Vagina (tissue), 2 donors: Measurements from ENCODE around the gene VPS8. TPM values are rescaled to one million over a fixed set of nuclear protein-coding genes. Genes with fewer than 3 reads are reported as not detected.

Experiments
- DNase-seq, 2 donors: peaks; one replicate each; pipeline ENCODE4 v3.0.0-alpha.2; 2017; ENCODE audit errors: extremely low spot score in 2 of 2
- H3K27ac ChIP-seq: fragments of 200-600 bp; sonication (generic); one replicate; pipeline ENCODE4 v1.5.1; 2019
- H3K27me3 ChIP-seq: fragments of 200-600 bp; sonication (generic); one replicate; pipeline ENCODE4 v1.5.1; 2019
- H3K36me3 ChIP-seq, 2 donors: fragments of 200-600 bp; sonication (generic); one replicate each; pipeline ENCODE4 v1.5.1; 2017 to 2019
- H3K4me1 ChIP-seq: fragments of 200-600 bp; sonication (generic); one replicate; pipeline ENCODE4 v1.5.1; 2019
- H3K4me3 ChIP-seq, 2 donors: fragments of 200-600 bp; sonication (generic); 1 replicate in 1 of 2; 2 replicates in 1 of 2; pipeline ENCODE4 v1.5.1; 2016 to 2019
- H3K9me3 ChIP-seq: fragments of 200-600 bp; sonication (generic); one replicate; pipeline ENCODE4 v1.5.1; 2019
- CTCF ChIP-seq, 3 experiments: fragments of 450-650 bp in 2 of 3; fragments of 200-600 bp in 1 of 3; sonication (generic) in 1 of 3; IDR thresholded peaks; one replicate each; pipeline ENCODE4 v1.5.1; 2017 to 2019; ENCODE audit warnings: antibody characterized with exemption in 3 of 3, mild to moderate bottlenecking in 2 of 3, moderate library complexity in 2 of 3
- POLR2A ChIP-seq, 2 donors: fragments of 450-650 bp; IDR thresholded peaks; one replicate each; pipeline ENCODE4 v1.6.1; 2017; ENCODE audit warnings: antibody characterized with exemption in 2 of 2, mild to moderate bottlenecking in 2 of 2, moderate library complexity in 2 of 2
- POLR2AphosphoS5 ChIP-seq, 2 donors: sonication (generic); formaldehyde crosslinking; IDR thresholded peaks; one replicate each; pipeline ENCODE4 v1.9.0; 2017; ENCODE audit warnings: antibody characterized with exemption in 2 of 2, mild to moderate bottlenecking in 2 of 2, low read depth in 1 of 2; ENCODE audit not compliant: insufficient read depth in 1 of 2
- intact Hi-C: fragments of 100-400 bp; cut with DNase I; formaldehyde crosslinking; loops from one replicate; pipeline ENCODE4 v1.15.1; 2023
- total RNA-seq: library from RNA; depleted of rRNA; stranded (reverse); fragments of >200 nt; gene quantifications from one replicate; pipeline ENCODE4 v1.2.3, GENCODE V29; 2016

The VPS8 gene
- total RNA-seq, 1 donor from 2014 or later = 52.3 TPM

- no peaks in the 10 kb centered on the region for H3K4me1 ChIP-seq
- no peaks in the 10 kb centered on the region for H3K36me3 ChIP-seq
- intact Hi-C loops = loop anchor here (5.0 kb wide), 1 partner anchor 60 kb away; no protein-coding TSS in a partner anchor
- no peak for TF ChIP-seq POLR2A (IDR thresholded peaks at IDR 0.05)
- peak; percentile 75 to 98 (median 97) for TF ChIP-seq CTCF (IDR thresholded peaks at IDR 0.05)
- TF ChIP-seq POLR2AphosphoS5 (IDR thresholded peaks at IDR 0.05; ENCODE audit: insufficient read depth in 1 of 2, low read depth in 1 of 2) = peak in 1 of 2 donors; percentile 75
- no peak overlapping the region for H3K4me3 ChIP-seq
- H3K27me3 ChIP-seq = no peaks in the 10 kb centered on the region
- H3K27ac ChIP-seq = no peak overlapping the region
- DNase-seq = peak in 1 of 2 donors; percentile 95
- H3K9me3 ChIP-seq = no peaks in the 10 kb centered on the region
Measured at GRCh38 chr3:184777566-184778356, 34.2 kb upstream of the VPS8 start.

- intact Hi-C loops = loop anchor here (5.0 kb wide), 1 partner anchor 61 kb away; no protein-coding TSS in a partner anchor
- Histone ChIP-seq H3K9me3 (no peaks in the 10 kb centered on the region), H3K4me1 (no peaks in the 10 kb centered on the region), H3K4me3 (no peak overlapping the region), H3K27ac (no peak overlapping the region), H3K36me3 (no peaks in the 10 kb centered on the region), H3K27me3 (no peaks in the 10 kb centered on the region)
- TF ChIP-seq POLR2AphosphoS5 (IDR thresholded peaks at IDR 0.05; ENCODE audit: insufficient read depth in 1 of 2, low read depth in 1 of 2) = no peak
- TF ChIP-seq CTCF (IDR thresholded peaks at IDR 0.05) = no peak
- no peak for TF ChIP-seq POLR2A (IDR thresholded peaks at IDR 0.05)
- DNase-seq = no peak
Measured at GRCh38 chr3:184778426-184779332, 33.3 kb upstream of the VPS8 start.

GRCh38 chr3:184780981-184781515, 30.9 kb upstream of the VPS8 start:
- TF ChIP-seq POLR2A (IDR thresholded peaks at IDR 0.05) (no peak), POLR2AphosphoS5 (IDR thresholded peaks at IDR 0.05; ENCODE audit: insufficient read depth in 1 of 2, low read depth in 1 of 2) (no peak), CTCF (IDR thresholded peaks at IDR 0.05) (no peak)
- no peak for DNase-seq
- H3K9me3 ChIP-seq = no peaks in the 10 kb centered on the region
- H3K4me1 ChIP-seq = peaks cover 2% of the 10 kb centered on the region
- intact Hi-C loops = no loop called here
- no peaks in the 10 kb centered on the region for H3K27me3 ChIP-seq
- H3K27ac ChIP-seq = no peak overlapping the region
- no peaks in the 10 kb centered on the region for H3K36me3 ChIP-seq
- H3K4me3 ChIP-seq = no peak overlapping the region

- H3K27me3 ChIP-seq = no peaks in the 10 kb centered on the region
- no peak overlapping the region for H3K27ac ChIP-seq
- no peak for DNase-seq
- intact Hi-C loops = no loop called here
- H3K4me1 ChIP-seq = peaks cover 9% of the 10 kb centered on the region
- no peaks in the 10 kb centered on the region for H3K9me3 ChIP-seq
- TF ChIP-seq POLR2A (IDR thresholded peaks at IDR 0.05) (no peak), POLR2AphosphoS5 (IDR thresholded peaks at IDR 0.05; ENCODE audit: insufficient read depth in 1 of 2, low read depth in 1 of 2) (no peak), CTCF (IDR thresholded peaks at IDR 0.05) (no peak)
- no peak overlapping the region for H3K4me3 ChIP-seq
- no peaks in the 10 kb centered on the region for H3K36me3 ChIP-seq
Measured at GRCh38 chr3:184781801-184782200, 30.2 kb upstream of the VPS8 start.
